Mammary epithelial cell (primary cell): ENCODE results near the gene CDKN2B-AS1.

Experiments
- CTCF ChIP-seq, 2 donors: IDR thresholded peaks in 1 of 2; conservative IDR thresholded peaks in 1 of 2; 2 replicates each; pipeline ENCODE4 v1.5.1; 2011 to 2012; ENCODE audit warnings: inconsistent platforms in 2 of 2, low read length in 2 of 2, mild to moderate bottlenecking in 2 of 2, control low read depth in 1 of 2, low read depth in 1 of 2; ENCODE audit not compliant: insufficient read depth in 1 of 2; ENCODE audit errors: extremely low read depth in 1 of 2
- EZH2 ChIP-seq: IDR thresholded peaks from 2 replicates; pipeline ENCODE4 v1.6.1; 2012; ENCODE audit warnings: low read length, inconsistent platforms, borderline replicate concordance

GRCh38 chr9:21998026-21998425, 3.4 kb downstream of the CDKN2B-AS1 start:
- TF ChIP-seq CTCF (conservative IDR thresholded peaks at IDR 0.05 in 1 of 2, IDR thresholded peaks at IDR 0.05 in 1 of 2; ENCODE audit: extremely low read depth in 1 of 2, insufficient read depth in 1 of 2, low read depth in 1 of 2, low read length in 2 of 2) (no peak), EZH2 (no peak)
